HG03378 (cell line): Measurements from ENCODE around the gene WDR72.
"Not testable (repeated sequence)": the region's sequence is repeated elsewhere in the genome, so short reads cannot be mapped to it uniquely, and the experiment has no call there.

Experiments
- ATAC-seq: cut with Tn5 transposase; IDR thresholded peaks from one replicate; pipeline ENCODE4 v1.9.1; 2021; ENCODE audit warnings: mild to moderate bottlenecking, moderate library complexity; ENCODE audit not compliant: unreplicated experiment

The WDR72 gene

DNA sequence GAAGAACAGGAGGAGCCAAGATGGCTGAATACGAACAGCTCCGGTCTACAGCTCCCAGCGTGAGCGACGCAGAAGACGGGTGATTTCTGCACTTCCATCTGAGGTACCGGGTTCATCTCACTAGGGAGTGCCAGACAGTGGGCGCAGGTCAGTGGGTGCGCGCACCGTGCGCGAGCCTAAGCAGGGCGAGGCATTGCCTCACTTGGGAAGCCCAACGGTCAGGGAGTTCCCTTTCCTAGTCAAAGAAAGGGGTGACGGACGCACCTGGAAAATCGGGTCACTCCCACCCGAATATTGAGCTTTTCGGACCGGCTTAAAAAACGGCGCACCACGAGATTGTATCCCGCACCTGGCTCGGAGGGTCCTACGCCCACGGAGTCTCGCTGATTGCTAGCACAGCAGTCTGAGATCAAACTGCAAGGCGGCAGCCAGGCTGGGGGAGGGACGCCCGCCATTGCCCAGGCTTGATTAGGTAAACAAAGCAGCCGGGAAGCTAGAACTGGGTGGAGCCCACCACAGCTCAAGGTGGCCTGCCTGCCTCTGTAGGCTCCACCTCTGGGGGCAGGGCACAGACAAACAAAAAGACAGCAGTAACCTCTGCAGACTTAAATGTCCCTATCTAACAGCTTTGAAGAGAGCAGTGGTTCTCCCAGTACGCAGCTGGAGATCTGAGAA lies 218.7 kb downstream of the WDR72 start:
- not testable (repeated sequence) for ATAC-seq

DNA sequence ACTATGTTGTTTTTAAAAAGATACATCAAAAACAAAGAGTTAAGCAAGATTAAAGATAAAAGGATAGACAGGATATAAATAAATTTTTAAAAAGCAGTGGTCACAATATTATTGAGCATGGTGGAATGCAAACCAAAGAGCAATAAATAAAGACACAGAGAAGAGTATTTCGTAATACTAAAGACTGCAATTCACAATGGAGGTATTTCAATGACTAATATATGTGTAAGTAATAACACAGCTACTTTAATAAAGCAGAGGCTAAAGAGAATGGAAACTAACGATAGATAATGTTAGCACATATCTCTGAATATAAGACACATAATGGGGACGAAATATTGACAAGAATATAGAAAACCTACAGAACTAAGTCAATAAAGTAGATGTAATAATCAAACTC lies 219.6 kb downstream of the WDR72 start:
- ATAC-seq, result no peak

DNA sequence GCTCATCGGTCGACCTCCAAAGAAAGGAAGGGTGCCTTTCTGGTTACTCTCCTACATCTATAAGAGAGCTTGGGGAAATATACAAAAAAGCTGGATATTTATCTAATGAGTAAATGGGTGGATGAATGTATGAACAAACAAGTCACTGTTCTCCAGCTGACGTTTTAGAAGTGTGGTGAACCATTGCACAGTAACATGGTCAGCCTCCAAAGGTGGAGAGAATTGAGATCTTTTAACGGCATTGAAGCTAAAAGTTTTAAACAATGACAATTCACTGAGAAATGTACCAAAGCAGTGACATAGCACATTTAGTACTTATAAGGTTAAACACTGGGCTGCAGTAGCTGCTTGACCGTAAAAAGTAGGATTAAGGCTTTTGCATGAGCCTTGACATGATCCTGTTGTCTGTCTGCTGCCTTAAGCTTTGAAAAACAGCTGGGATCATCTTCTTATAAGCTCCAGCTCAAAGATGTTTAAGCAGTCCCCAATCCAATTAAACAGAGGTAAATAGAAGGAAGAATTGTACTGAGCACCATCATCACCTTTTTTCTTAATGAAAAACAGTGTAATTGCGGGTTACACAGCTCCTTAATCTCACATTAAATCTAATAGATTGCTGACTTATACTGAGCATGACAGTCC lies 222.9 kb downstream of the WDR72 start:
- no peak for ATAC-seq

DNA sequence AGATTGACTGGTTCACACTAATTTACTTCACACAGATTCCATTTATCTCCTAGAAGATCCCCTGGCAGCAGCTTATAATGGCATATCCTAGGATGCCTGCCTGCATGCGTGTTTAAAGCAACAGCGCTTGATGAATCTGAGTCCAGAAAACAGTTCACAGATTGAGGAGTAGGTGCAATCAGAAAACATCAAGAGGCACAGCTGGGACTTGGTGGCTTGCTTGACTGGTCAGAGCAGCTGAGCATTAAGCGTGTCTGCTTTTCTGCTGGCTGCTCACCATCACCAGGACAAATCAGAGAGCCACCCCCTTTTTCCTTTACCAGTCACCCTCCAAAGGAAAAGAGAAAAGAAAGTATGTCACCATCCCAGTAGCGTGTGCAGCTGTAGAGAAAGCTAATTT lies 223.6 kb downstream of the WDR72 start:
- no peak for ATAC-seq

DNA sequence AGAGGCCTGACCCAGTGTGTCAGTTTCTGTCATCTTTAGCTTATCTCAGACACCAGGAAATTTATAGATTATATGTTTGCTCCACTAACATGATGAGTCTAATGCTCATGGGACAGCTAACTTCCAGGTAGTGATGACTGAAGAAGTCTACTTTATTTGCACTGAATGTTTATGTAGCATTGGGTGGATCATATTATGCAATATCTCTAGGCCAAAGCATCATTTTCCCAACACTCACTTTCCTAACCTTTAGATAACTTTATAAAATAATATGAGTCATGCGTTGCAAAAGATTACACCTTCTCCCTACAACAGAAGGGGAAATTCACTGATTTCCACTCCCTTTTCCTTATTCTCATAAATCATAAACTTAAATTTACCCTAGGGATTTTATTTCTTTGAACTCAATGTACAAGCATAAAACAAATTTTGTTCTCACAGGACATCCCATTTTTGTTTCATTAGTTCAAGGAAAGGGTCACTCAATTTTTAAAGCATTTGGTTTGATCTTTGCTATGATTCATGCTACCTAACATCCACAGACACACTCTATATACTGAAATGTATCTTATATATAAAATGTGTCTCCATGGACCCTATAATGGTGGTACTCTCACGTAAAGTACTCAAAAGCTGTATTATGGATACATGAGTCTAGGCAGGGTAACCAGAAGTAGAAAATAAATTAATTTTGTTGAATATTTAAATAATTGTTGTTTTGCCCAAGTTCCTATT lies 225.2 kb downstream of the WDR72 start:
- no peak for ATAC-seq

DNA sequence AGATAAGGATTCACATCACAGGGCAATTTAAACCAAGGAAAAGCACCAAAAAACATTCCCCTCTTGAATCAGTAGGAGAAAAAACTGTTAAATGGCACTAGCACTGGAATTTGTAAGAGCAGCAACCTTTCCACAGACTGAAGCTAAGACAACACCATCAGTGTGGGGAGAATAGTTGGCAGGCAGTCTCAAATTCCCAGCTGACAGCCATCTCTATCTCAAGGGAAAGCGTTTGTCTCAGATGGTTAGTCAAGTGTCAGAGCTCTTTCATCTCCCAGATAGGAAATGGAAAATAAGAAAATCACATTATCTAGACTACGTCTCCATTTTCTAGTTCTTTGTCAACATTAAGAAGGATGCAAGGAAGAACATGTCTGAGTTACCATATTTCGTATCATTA lies 228.7 kb downstream of the WDR72 start:
- no peak for ATAC-seq

DNA sequence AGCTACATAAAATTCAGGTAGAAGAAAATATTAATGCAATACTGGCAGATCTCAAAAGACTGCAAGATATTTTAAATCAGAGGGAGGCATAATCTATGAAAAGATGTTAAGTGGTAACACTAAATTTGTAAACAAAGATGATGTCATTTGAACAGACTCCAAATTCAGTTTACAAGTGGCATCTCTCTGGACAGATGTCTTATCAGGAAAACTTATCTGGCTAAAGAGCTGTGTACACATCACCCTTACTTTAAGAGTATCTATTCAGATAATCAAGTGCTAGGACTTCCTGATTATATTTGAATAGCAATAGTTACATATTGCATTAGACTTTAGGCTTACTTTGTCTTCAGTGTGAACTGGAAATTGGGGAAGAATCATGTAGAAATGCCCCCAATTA lies 231.5 kb downstream of the WDR72 start:
- no peak for ATAC-seq

DNA sequence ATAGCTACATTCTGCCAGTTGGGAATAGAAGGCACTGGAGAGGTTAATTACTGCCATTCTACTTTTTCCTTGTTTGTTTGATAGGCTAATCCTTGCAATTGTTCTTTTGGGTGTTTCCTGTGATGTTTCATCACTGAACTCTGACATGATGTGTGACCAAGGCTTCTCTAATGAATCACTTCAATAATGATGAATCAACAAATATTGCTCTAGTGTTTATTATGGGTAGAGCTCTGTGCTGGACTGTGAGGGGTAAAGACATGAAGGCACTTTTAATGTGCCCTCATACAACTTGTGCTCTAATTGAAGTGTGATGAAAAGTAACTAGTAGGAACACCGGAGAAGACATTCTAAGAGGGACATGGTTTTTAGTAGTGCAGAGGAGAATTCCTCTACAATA lies 233.6 kb downstream of the WDR72 start:
- ATAC-seq, result no peak

DNA sequence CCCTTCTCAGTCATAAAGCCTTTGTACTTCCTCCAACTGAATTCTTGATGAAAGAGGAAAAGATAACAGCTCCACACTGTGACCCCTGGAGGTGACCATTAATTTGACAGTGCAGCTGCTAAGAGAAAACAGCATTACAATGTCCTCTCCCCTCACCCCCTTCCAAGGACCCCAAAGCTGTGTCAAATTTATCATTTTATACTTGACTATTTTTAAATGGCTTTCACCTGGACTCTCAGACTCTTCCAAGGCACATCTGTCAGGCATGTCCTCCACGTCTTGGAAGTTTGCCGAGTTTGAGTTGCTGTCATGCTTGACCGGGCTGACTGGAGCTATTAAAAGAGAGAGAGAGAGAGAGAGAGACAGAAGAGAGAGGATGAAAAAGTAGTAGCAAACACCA lies 236.5 kb downstream of the WDR72 start:
- no peak for ATAC-seq

DNA sequence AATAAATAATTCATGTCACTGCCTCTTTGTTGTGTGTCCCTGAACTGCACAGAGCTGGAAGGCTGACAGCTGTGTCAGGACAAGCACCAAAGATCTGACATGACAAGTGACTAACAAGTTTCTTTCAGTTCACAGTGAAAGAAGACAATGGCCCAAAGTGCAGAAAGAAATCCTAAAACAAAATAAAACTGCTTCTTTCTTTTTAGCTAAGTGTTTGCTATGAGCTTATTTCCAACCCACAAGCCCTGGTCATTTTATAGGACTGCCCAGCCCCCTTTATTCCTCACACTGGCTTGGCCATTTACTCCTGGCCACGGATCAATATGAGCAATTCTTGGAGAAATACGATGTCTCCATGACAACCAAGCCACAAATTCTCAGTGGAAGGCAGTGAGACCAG lies 238.5 kb downstream of the WDR72 start:
- ATAC-seq, result no peak

DNA sequence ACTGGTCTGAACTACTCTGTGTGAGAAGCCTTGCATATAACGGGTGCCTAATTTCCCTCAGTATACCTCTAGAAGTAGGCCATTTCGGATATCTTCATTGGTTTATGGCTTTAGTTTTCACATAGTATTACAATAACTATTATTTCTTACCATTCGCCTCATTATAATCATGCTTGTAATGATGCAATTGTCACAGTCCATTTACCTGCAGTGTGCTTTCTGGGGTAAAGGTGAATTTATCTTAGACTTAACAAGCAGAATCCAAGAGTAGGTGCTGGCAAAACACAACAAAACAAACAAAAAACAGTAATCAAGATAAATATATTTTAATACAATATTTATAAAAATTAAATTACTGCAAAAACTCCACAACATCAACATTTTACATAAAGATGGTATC lies 246.0 kb downstream of the WDR72 start:
- no peak for ATAC-seq

DNA sequence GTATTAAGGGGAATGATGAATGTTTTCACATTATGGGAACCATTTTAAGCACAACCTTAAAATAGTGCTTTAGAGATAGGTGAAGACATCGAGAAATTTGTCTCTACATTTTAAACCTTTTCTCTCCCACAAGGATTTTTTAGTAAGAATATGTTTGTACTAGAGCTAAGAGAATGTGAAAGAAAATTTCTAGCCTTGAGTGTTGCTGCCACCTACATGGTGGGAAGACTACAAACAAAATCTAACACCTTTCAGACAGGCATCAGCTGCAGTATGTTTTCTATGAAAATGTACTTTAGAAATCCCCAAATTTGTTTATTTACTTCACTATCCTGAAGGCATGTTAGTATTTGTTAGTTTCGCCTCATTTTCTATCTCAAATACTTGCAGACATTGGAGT lies 247.4 kb downstream of the WDR72 start:
- no peak for ATAC-seq

DNA sequence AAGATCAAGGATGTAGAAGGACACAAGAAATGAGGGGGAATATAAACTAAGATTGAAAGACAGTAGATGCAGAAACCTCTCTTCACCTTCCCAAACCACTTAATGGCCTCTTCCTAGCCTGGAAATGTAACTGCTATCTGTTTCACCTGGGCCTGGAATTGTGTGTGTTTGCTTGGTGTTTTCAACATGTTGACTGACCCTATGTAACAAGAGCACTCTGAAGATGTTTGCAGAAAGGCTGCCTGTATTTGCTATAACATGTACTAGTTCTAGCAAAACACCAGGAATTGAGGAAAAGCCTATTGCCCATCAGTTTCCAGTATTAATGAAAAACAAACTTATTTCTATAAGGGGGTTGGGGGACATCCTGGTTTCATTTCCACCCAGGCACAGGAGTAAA lies 248.3 kb downstream of the WDR72 start:
- ATAC-seq, result no peak

DNA sequence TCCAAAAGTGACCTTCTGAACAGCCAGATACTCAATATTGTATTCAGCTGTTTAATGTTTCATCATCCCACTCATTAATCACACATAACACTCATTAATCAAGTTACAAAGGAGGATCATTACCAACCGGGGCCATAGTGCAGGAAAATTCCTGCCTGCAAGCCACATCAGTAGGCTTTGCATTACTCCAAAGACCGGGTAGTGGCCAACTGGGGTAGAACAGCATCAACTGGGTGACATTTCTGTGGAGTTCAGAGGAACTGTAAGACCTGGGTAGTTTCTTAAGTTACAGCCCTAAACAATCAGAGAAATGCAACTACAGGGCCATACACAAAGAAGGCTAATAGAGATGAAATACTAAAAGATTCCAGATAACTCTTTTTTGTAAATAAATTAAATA lies 253.1 kb downstream of the WDR72 start:
- no peak for ATAC-seq

DNA sequence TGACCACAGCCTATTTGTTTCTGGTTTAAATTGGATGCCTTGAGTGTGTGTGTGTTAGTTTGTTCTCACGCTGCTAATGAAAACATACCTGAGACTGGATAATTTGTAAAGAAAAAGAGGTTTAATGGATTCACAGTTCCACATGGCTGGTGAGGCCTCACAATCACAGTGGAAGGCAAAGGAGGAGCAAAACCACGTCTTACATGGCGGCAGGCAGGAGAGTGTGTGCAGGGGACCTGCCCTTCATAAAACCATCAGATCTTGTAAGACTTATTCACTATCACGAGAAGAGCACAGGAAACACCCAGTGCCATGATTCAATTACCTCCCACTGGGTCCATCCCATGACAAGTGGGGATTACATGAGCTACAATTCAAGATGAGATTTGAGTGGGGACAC lies 260.5 kb downstream of the WDR72 start:
- ATAC-seq, result no peak

DNA sequence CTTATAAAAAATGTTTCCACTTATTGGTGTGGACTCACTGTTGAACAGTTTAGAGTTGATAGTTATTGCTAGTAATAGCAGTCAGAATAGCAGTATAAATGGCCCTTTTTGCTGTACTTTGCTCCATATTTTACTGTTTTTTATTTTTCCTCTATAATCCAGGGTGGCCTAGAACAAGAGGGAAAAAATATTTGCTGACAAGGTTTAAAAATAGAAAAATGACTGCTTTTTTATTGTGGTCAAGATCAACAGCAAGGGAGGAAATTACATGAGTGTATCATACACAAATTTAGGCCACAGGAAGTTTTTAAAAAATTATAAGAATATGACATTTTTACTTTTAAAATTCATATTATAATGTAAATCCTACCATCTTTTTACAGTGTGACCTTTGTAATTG lies 269.1 kb downstream of the WDR72 start:
- no peak for ATAC-seq

DNA sequence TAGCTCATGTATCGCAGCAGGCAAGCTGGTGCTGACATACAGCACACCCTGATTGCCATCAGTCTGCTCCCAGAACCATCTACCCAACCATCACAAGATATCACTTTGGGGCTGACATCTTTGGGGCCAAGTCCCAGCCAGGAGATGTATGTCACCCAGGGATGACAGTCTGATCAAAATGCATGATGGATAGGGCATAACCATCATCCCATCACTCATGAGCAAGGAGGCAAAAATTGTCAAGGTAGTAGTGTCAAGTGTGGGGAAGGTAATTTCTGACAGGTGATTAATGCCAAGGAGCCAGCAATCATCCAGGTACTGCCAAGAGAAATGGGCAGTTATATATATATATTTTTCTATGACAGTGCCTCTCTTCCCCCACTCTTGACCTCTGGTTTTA lies 277.4 kb downstream of the WDR72 start:
- ATAC-seq, result no peak

DNA sequence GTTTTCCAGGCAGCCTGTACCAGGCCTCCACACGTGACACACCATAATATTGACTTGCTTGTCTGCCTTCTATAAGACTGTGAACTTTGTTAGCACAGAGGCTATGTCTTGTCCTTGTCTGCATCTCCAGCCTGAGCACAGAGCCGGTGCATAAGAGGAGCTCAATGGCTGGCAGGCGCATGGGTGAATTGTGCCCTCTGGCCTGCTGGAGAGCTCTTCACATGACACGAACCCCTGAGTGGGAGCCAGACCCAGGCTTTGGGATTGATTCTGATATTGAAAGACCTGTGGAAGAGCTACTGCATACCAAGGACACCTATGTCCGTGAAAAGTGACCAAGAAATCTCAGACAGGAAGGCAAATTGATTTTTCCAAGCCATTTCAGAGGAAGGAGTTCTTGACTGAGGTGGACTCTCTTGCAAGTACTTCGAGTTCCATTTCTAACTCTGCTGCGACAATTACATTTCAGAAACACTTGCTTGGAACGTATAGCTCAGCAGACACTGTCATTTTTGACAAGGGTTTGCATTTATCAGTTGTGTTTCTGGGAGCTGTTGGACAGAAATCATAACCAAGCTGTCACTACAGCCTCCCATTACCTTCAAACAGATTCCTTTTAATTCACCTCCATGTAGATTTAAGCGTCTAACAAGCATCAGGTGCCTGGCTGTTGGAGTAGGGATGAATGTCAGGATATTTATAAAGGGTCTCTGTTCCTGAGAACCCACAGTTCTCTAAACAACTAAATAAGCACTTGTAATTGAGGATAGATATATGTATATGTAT lies 281.3 kb downstream of the WDR72 start:
- ATAC-seq, result no peak

DNA sequence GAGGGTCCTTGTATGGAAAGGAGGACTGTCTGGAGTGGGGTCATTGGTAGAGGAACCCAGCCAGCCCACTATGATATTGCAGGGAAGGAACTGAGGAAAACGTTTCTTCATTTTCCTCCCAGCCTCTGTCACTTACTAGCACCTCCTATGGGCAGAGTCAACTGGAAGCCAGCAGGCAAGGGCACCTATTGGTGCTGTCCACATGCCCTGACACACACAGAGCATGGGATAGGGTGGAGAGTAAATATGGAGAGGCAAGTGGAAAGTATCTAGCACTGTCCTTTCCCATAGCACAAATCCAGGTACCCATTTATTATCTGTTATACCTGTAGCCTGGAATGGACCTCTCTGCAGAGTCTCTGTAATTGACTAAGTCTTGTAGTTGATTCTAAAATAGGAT lies 285.6 kb downstream of the WDR72 start:
- no peak for ATAC-seq

DNA sequence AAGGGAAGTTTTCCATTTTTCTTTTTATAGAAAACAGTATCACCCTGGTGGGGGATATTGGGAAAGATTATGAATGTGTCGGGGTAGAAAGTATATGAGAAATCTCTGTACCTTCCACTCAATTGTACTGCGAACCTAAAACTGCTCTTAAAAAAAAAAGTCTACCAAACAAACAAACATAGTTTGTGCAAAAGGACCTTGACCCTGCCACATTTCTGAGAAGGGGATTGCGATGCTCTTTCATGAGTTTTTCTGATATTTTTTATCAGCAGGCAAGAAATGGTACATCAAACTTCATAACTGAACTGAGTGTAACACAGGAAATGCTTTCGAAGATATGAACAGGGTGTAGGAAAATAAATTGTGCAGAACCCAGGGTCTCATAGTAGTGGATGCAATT lies 286.0 kb downstream of the WDR72 start:
- ATAC-seq, result no peak

DNA sequence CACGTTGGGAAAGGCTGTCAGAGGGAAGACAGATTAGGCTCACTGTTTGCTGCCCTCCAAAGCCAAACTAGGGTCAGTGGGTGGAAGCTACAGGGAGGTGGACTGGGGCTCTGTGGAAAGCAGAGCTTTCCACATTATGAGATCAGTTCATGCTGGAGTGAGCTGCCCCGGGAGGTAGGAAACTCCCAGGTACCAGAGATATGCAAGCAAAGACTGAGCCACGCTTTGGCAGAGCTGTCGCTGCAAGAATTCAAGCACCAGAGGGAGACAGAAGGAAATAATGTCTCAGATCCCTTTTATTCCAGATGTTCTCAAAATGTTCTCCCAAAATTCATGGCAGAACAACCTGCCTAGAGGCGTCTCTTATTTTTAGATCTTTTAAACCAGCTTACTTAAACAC lies 286.6 kb downstream of the WDR72 start:
- ATAC-seq, result no peak

DNA sequence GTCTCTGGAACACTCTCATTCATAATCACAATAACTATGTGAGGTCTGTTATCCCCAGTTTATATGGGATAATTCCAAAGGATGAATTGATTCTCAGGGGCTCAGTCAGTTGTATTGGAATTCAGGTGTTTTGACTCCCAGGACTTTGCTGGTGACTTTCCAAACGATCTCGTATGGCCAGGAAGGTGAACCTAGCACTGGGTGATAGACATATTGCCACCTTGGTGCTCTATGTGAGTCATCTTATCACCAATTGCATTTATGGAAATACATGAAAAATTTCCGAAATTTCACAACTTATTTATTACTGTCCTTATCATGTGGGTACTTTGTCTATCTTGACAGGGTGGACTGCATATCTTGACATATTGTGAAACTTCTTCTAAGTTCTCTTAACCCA lies 287.3 kb downstream of the WDR72 start:
- ATAC-seq, result no peak
